IMR-90 (cell line): ENCODE measurements around the gene SLC38A11. TPM values are rescaled to one million over a fixed set of nuclear protein-coding genes. Genes with fewer than 3 reads are reported as not detected.

Experiments used
- ATAC-seq: fragments of 200-7000 bp; cut with Tn5 transposase; 2 replicates; pipeline ENCODE4 v1.9.1; 2020; ENCODE audit warnings: low read depth, mild to moderate bottlenecking, moderate library complexity
- BruUV-seq: library from RNA; stranded (reverse); fragments of 400-500 nt; replicated peaks from 2 replicates; lab custom pipeline; 2021; lab: Mats Ljungman, UMichigan
- CTCF ChIA-PET: fragments of 300-600 bp; formaldehyde crosslinking; extraction: SDS; loops from one replicate; lab custom pipeline; 2021; ENCODE audit warnings: antibody characterized with exemption; lab: Yijun Ruan, JAX
- POLR2A ChIA-PET: fragments of 300-600 bp; sonication (Branson Sonifier 250); formaldehyde crosslinking; loops from one replicate; lab custom pipeline; 2022; ENCODE audit warnings: antibody characterized with exemption; ENCODE audit not compliant: unreplicated experiment; lab: Charles Lee
- DNase-seq: peaks from one replicate; pipeline ENCODE4 v3.0.0; 2013
- H2AFZ ChIP-seq: replicated peaks from 2 replicates; pipeline ENCODE3; 2013; ENCODE audit warnings: low read length, mild to moderate bottlenecking; ENCODE audit not compliant: poor library complexity
- H2AK5ac ChIP-seq: 2 replicates; pipeline ENCODE4 v1.6.1; 2013; ENCODE audit warnings: low read depth, low read length, inconsistent platforms
- H2AK9ac ChIP-seq: replicated peaks from 2 replicates; pipeline ENCODE3; 2013; ENCODE audit warnings: mild to moderate bottlenecking, low read depth, low read length, moderate library complexity; ENCODE audit not compliant: poor library complexity
- H2BK120ac ChIP-seq: 2 replicates; pipeline ENCODE4 v1.6.1; 2013; ENCODE audit warnings: low read depth, low read length, inconsistent platforms
- H2BK15ac ChIP-seq: 3 replicates; pipeline ENCODE4 v1.6.1; 2013; ENCODE audit warnings: low read depth, low read length, inconsistent platforms
- H2BK20ac ChIP-seq: 2 replicates; pipeline ENCODE4 v1.6.1; 2013; ENCODE audit warnings: low read depth, mild to moderate bottlenecking, inconsistent platforms, low read length, moderate library complexity
- H2BK5ac ChIP-seq: 2 replicates; pipeline ENCODE4 v1.6.1; 2013; ENCODE audit warnings: mild to moderate bottlenecking, low read depth, low read length, inconsistent platforms; ENCODE audit not compliant: poor library complexity, severe bottlenecking
- H3K14ac ChIP-seq: replicated peaks from 2 replicates; pipeline ENCODE4 v1.6.1; 2013; ENCODE audit warnings: low read depth, low read length, inconsistent platforms
- H3K18ac ChIP-seq: 2 replicates; pipeline ENCODE4 v1.6.1; 2013; ENCODE audit warnings: low read depth, low read length, control low read depth
- H3K23ac ChIP-seq: 2 replicates; pipeline ENCODE4 v1.6.1; 2013; ENCODE audit warnings: low read depth, low read length, inconsistent platforms
- H3K27ac ChIP-seq: 2 replicates; pipeline ENCODE4 v1.5.1; 2013; ENCODE audit warnings: mild to moderate bottlenecking, control low read depth, low read length; ENCODE audit not compliant: insufficient read depth
- H3K27me3 ChIP-seq: 2 replicates; pipeline ENCODE4 v1.6.1; 2013; ENCODE audit warnings: low read length; ENCODE audit not compliant: control insufficient read depth, insufficient read depth
- H3K36me3 ChIP-seq: 2 replicates; pipeline ENCODE4 v1.6.1; 2013; ENCODE audit warnings: low read length, mixed read lengths; ENCODE audit not compliant: control insufficient read depth, insufficient read depth
- H3K4ac ChIP-seq: 2 replicates; pipeline ENCODE4 v1.6.1; 2013; ENCODE audit warnings: low read depth, low read length, inconsistent platforms
- H3K4me1 ChIP-seq: 2 replicates; pipeline ENCODE4 v1.6.1; 2013; ENCODE audit warnings: low read length, mixed read lengths; ENCODE audit not compliant: control insufficient read depth, insufficient read depth
- H3K4me2 ChIP-seq: 2 replicates; pipeline ENCODE4 v1.6.1; 2013; ENCODE audit warnings: low read depth, mild to moderate bottlenecking, control low read depth, low read length, moderate library complexity
- H3K4me3 ChIP-seq: 2 replicates; pipeline ENCODE4 v1.5.1; 2013; ENCODE audit warnings: low read depth, mild to moderate bottlenecking, control low read depth, low read length, moderate library complexity; ENCODE audit not compliant: insufficient read depth
- H3K56ac ChIP-seq: 2 replicates; pipeline ENCODE4 v1.6.1; 2013; ENCODE audit warnings: low read length, inconsistent platforms; ENCODE audit not compliant: insufficient read depth; ENCODE audit errors: extremely low read depth
- H3K79me1 ChIP-seq, 2 experiments: 2 replicates each; pipeline ENCODE4 v1.6.1; 2013; ENCODE audit warnings: low read length in 2 of 2, inconsistent platforms in 1 of 2, low read depth in 1 of 2
- H3K9ac ChIP-seq: 2 replicates; pipeline ENCODE4 v1.6.1; 2013; ENCODE audit warnings: low read depth, low read length, control low read depth
- H3K9me1 ChIP-seq: 2 replicates; pipeline ENCODE4 v1.6.1; 2013; ENCODE audit warnings: low read length, inconsistent platforms; ENCODE audit not compliant: insufficient read depth
- H3K9me3 ChIP-seq: 2 replicates; pipeline ENCODE4 v1.6.1; 2013; ENCODE audit warnings: low read length; ENCODE audit not compliant: control insufficient read depth, insufficient read depth
- H4K20me1 ChIP-seq: 2 replicates; pipeline ENCODE4 v1.6.1; 2013; ENCODE audit warnings: low read length, inconsistent platforms; ENCODE audit not compliant: insufficient read depth
- H4K5ac ChIP-seq: 2 replicates; pipeline ENCODE4 v1.6.1; 2013; ENCODE audit warnings: mild to moderate bottlenecking, low read depth, low read length, control low read depth
- H4K8ac ChIP-seq, 2 experiments: 2 replicates each; pipeline ENCODE4 v1.6.1; 2013; ENCODE audit warnings: low read depth in 2 of 2, low read length in 2 of 2, control low read depth in 1 of 2, inconsistent platforms in 1 of 2
- H4K91ac ChIP-seq: 2 replicates; pipeline ENCODE4 v1.6.1; 2013; ENCODE audit warnings: low read depth, low read length, inconsistent platforms; ENCODE audit not compliant: insufficient read depth
- CTCF ChIP-seq: conservative IDR thresholded peaks from 2 replicates; pipeline ENCODE4 v1.5.1; 2012; ENCODE audit warnings: mild to moderate bottlenecking, low read depth, low read length, improper control_type of control experiment
- NFE2L2 ChIP-seq: fragments of 150-350 bp; IDR thresholded peaks from 2 replicates; pipeline ENCODE4 v1.6.1; 2016; ENCODE audit warnings: low read depth, mild to moderate bottlenecking, low read length
- POLR2A ChIP-seq: IDR thresholded peaks from 2 replicates; pipeline ENCODE4 v1.6.1; 2012; ENCODE audit warnings: mild to moderate bottlenecking, low read depth, low read length
- RAD21 ChIP-seq: IDR thresholded peaks from 2 replicates; pipeline ENCODE4 v1.6.1; 2012; ENCODE audit warnings: low read length, improper control_type of control experiment
- RFX5 ChIP-seq: IDR thresholded peaks from 2 replicates; pipeline ENCODE4 v1.8.0; 2012; ENCODE audit warnings: low read depth, mild to moderate bottlenecking, low read length, moderate library complexity
- SMC3 ChIP-seq: fragments of 150-350 bp; IDR thresholded peaks from 2 replicates; pipeline ENCODE4 v1.6.1; 2016; ENCODE audit warnings: low read depth, mild to moderate bottlenecking, antibody characterized with exemption, low read length, moderate library complexity
- WGBS, 2 experiments: methylation state at CpG; one replicate each; pipeline versions ENCODE4 v1.1.5 to v1.1.7; 2013; ENCODE audit warnings: missing lambda C conversion rate in 2 of 2; ENCODE audit not compliant: insufficient read length in 1 of 2; ENCODE audit errors: extremely low coverage in 2 of 2; 5-methylcytosine and 5-hydroxymethylcytosine counted together
- dilution Hi-C: fragments of 300-500 bp; cut with HindIII; formaldehyde crosslinking; loops from one replicate; pipeline ENCODE4 v1.14.3; 2018; ENCODE audit warnings: low sequenced_read_pairs; ENCODE audit not compliant: unreplicated experiment
- in situ Hi-C: fragments of 300-500 bp; cut with MboI; formaldehyde crosslinking; loops from 3 replicates; pipeline ENCODE4 v1.14.3; 2019; ENCODE audit warnings: low sequenced_read_pairs, inconsistent platforms, mixed read lengths
- intact Hi-C: fragments of 100-400 bp; cut with micrococcal nuclease; formaldehyde crosslinking; loops from 2 replicates; pipeline ENCODE4 v1.10.0; 2022
- polyA plus RNA-seq, 3 experiments: library from polyadenylated mRNA; depleted of rRNA; stranded (reverse); fragments of >200 nt; gene quantifications; 2 replicates each; pipeline ENCODE4 v1.2.3, GENCODE V29; 2012; ENCODE audit warnings: low replicate concordance in 1 of 3
- total RNA-seq: library from RNA; depleted of rRNA; stranded (reverse); fragments of >200 nt; gene quantifications from 2 replicates; pipeline ENCODE4 v1.2.3, GENCODE V29; 2012

Gene SLC38A11
- total and polyA plus RNA-seq, 2 of the 4 experiments (the other 2 are of a cell fraction) = 0.18 to 0.21 TPM

DNA sequence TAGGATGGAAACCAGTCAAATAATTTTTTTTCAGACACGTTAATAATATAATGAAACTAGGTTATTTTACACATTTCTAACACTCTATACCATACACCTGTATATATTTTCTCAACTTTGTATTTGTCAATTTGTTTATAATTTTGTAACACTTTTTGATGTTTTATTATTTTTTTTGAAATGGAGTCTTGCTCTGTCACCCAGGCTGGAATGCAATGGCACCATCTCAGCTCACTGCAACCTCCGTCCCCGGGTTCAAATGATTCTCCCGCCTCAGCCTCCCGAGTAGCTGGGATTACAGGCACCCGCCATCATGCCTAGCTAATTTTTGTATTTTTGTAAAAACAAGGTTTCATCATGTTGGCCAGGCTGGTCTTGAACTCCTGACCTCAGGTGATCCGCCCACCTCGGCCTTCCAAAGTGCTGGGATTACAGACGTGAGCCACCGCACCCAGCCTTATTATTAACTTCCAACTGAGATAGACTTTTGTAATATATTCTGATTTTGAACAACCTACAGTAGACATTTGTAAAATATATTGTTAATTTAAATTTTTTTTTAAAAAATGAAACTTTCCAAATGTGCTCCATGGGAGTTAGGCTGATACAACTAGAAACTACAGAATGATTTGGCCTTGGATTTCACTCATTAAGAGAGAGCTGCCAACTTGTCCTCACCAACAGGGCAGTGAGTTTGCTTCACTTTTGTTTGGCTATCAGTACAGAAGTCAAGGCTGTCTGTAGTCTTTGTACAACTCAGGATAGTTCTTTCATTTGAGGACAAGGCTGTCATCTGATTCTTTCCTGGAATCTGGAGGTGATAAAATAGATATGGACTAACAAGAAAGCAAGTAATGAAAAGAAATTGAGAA is 79.8 kb downstream of the SLC38A11 start:
- in situ Hi-C loops (no loop called here), intact Hi-C loops (no loop called here), dilution Hi-C loops (no loop called here)
- Histone ChIP-seq H3K27me3 (peaks cover 2% of the 10 kb centered on the region; the same call in 1 of the 2 replicates), H3K27ac (no peak overlapping the region), H3K36me3 (no peaks in the 10 kb centered on the region), H3K79me1 (no peaks in the 10 kb centered on the region), H2BK15ac (no peak overlapping the region), H3K9ac (no peak overlapping the region), H4K20me1 (no peaks in the 10 kb centered on the region), H2BK5ac (no peak overlapping the region), H3K14ac (no peak overlapping the region), H4K5ac (no peak overlapping the region), H3K18ac (no peak overlapping the region), H3K4me2 (no peak overlapping the region), H2BK120ac (no peak overlapping the region), H2AFZ (no peak overlapping the region), H3K23ac (no peak overlapping the region), H3K4me1 (no peaks in the 10 kb centered on the region), H2AK5ac (no peak overlapping the region), H4K91ac (no peak overlapping the region), H4K8ac (no peak overlapping the region), H3K9me3 (no peaks in the 10 kb centered on the region), H3K4me3 (no peak overlapping the region), H2AK9ac (no peak overlapping the region), H2BK20ac (no peak overlapping the region), H3K9me1 (no peaks in the 10 kb centered on the region), H3K4ac (no peak overlapping the region), H3K56ac (no peak overlapping the region)
- 79% methylated on average over 4 of the region's 10 CpGs; no CpG with 5 or more reads in 1 of the 2 experiments for WGBS, 2 experiments
- BruUV-seq = no TSS peak
- no peak for ATAC-seq
- ChIA-PET CTCF (interaction anchor here (0.8 to 1.0 kb wide), 2 partner anchors 19 to 34 kb away, joined by 3 read pairs; partner anchors contain the start of gene COBLL1), POLR2A (no interaction called here)
- no peak for DNase-seq
- TF ChIP-seq RFX5 (no peak), CTCF (no peak), SMC3 (no peak), POLR2A (no peak), RAD21 (no peak), NFE2L2 (no peak)
